Adrenal gland (tissue), 12 donors: Measurements from ENCODE around the gene SRCIN1. TPM values are rescaled to one million over a fixed set of nuclear protein-coding genes. Genes with fewer than 3 reads are reported as not detected.

ENCODE experiments used
- DNase-seq, 7 donors: peaks; one replicate each; pipeline ENCODE4 v3.0.0-alpha.2; 2019 to 2020
- H3K27ac ChIP-seq, 5 donors: fragments of 200-600 bp; sonication (generic) in 4 of 5; 1 replicate in 3 of 5; 2 replicates in 2 of 5; pipeline versions ENCODE4 v1.5.1 to v1.8.0; 2016 to 2020; ENCODE audit warnings: mild to moderate bottlenecking in 1 of 5
- H3K27me3 ChIP-seq: fragments of 200-600 bp; 2 replicates; pipeline ENCODE4 v1.8.0; 2021
- H3K36me3 ChIP-seq, 2 donors: fragments of 200-600 bp; replicated peaks in 1 of 2; 1 replicate in 1 of 2; 2 replicates in 1 of 2; pipeline versions ENCODE4 v1.5.1 to v1.8.0; 2018 to 2022
- H3K4me1 ChIP-seq, 2 donors: fragments of 200-600 bp; replicated peaks in 1 of 2; 1 replicate in 1 of 2; 2 replicates in 1 of 2; pipeline versions ENCODE4 v1.5.1 to v1.8.0; 2018 to 2021
- H3K4me3 ChIP-seq, 4 donors: fragments of 200-600 bp; sonication (generic) in 3 of 4; one replicate each; pipeline ENCODE4 v1.5.1; 2016 to 2018
- H3K9me3 ChIP-seq, 3 donors: fragments of 200-600 bp; sonication (generic) in 1 of 3; replicated peaks in 1 of 3; 1 replicate in 2 of 3; 2 replicates in 1 of 3; pipeline versions ENCODE4 v1.5.1 to v1.8.0; 2016 to 2021
- CTCF ChIP-seq, 6 experiments: fragments of 450-650 bp in 4 of 6; fragments of 200-600 bp in 2 of 6; sonication (generic) in 1 of 6; IDR thresholded peaks; 1 replicate in 5 of 6; 2 replicates in 1 of 6; pipeline versions ENCODE4 v1.5.1 to v1.8.0; 2016 to 2021; ENCODE audit warnings: antibody characterized with exemption in 6 of 6, mild to moderate bottlenecking in 2 of 6, moderate library complexity in 1 of 6
- POLR2A ChIP-seq, 2 donors: fragments of 450-650 bp; IDR thresholded peaks; one replicate each; pipeline ENCODE4 v1.6.1; 2017; ENCODE audit warnings: antibody characterized with exemption in 2 of 2, mild to moderate bottlenecking in 2 of 2, moderate library complexity in 1 of 2
- WGBS, 4 donors: extraction: QIAGEN DNeasy Blood & Tissue Kit in 2 of 4; methylation state at CpG; one replicate each; pipeline versions ENCODE4 v1.1.5 to v1.1.7; 2013 to 2017; 5-methylcytosine and 5-hydroxymethylcytosine counted together
- intact Hi-C, 2 donors: fragments of 100-400 bp; cut with DNase I; formaldehyde crosslinking; loops; one replicate each; pipeline versions ENCODE4 v1.14.1 to v1.15.0; 2022 to 2023
- polyA plus RNA-seq, 3 donors: library from polyadenylated mRNA; stranded (reverse); fragments of 200-250 nt in 2 of 3; fragments of 350-450 nt in 1 of 3; fragmentation: Illumina TruSeq in 1 of 3; extraction: RNeasy Lipid Tissue Mini Kit (QIAGEN cat#74804) in 1 of 3; gene quantifications; one replicate each; pipeline ENCODE4 v1.2.3, GENCODE V29; 2013 to 2014
- total RNA-seq, 9 donors: library from RNA; depleted of rRNA in 4 of 9; stranded (reverse); fragments of >200 nt in 4 of 9; fragments of 120-200 nt in 1 of 9; fragmentation: NEBNext Ultra II Directional in 1 of 9; extraction: Animal tissue kit (Norgen Biotek cat#: 25700) in 1 of 9; gene quantifications; one replicate each; pipeline versions ENCODE4 v1.1.0 to v1.2.4, GENCODE V29; 2013 to 2023
- donor health status: healthy with polysubstance abuse.
- donor health status: Bipolar disorder and iron deficiency.
- donor health status: DM: yes; HTN: yes; CAD: no.
- donor health status: DM: no; HTN: no; CAD: no.
- donor health status: DM: no; HTN: no; CAD: no.
- donor health status: DM: yes; HTN: yes; CAD: no.

SRCIN1 gene
- total and polyA plus RNA-seq, 12 donors, result 0.44 to 33.1 (median 1.6) TPM; not detected in 2

- DNase-seq, result no peak
- WGBS, 4 donors, result 69 to 83% (median 76%) methylated on average over 2 to 12 of the region's 12 CpGs
- Histone ChIP-seq H3K27ac (no peak overlapping the region), H3K36me3 (no peaks in the 10 kb centered on the region), H3K9me3 (no peaks in the 10 kb centered on the region), H3K4me1 (peaks cover 0 to 5% of the 10 kb centered on the region in 2 donors), H3K4me3 (no peak overlapping the region), H3K27me3 (no peaks in the 10 kb centered on the region)
- intact Hi-C loops, result no loop called here
- no peak for TF ChIP-seq CTCF (IDR thresholded peaks at IDR 0.05)
- TF ChIP-seq POLR2A (IDR thresholded peaks at IDR 0.05), result no peak
Measured at GRCh38 chr17:38547444-38547843, 58.3 kb downstream of the SRCIN1 start.

DNA sequence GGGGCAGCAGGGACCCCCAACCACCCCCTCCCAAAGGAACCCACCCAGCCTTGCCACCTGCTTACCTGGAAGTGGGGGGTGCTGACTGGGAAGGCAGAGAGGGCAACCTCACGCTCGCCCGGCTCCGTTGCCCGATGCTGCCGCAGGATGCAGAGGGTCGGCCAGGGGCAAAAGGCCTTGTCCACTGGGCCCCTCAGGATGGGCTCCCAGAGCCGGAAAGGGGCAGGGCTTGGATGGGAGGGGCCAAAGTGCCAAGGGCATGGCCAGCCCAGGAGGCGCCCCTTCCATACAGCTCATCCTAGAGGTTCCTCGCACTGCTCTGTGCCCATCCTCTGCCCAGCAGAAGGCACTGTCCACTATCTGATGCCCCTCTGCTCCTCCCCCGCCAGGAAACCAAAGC lies 59.4 kb downstream of the SRCIN1 start:
- 40 to 85% (median 80%) methylated on average over 1 to 11 of the region's 11 CpGs for WGBS, 4 donors
- Histone ChIP-seq H3K4me1 (peaks cover 0 to 5% of the 10 kb centered on the region in 2 donors), H3K36me3 (no peaks in the 10 kb centered on the region), H3K9me3 (no peaks in the 10 kb centered on the region), H3K4me3 (no peak overlapping the region), H3K27me3 (no peaks in the 10 kb centered on the region), H3K27ac (no peak overlapping the region)
- DNase-seq, result no peak
- TF ChIP-seq CTCF (IDR thresholded peaks at IDR 0.05) (no peak), POLR2A (IDR thresholded peaks at IDR 0.05) (no peak)
- intact Hi-C loops, result no loop called here

DNA sequence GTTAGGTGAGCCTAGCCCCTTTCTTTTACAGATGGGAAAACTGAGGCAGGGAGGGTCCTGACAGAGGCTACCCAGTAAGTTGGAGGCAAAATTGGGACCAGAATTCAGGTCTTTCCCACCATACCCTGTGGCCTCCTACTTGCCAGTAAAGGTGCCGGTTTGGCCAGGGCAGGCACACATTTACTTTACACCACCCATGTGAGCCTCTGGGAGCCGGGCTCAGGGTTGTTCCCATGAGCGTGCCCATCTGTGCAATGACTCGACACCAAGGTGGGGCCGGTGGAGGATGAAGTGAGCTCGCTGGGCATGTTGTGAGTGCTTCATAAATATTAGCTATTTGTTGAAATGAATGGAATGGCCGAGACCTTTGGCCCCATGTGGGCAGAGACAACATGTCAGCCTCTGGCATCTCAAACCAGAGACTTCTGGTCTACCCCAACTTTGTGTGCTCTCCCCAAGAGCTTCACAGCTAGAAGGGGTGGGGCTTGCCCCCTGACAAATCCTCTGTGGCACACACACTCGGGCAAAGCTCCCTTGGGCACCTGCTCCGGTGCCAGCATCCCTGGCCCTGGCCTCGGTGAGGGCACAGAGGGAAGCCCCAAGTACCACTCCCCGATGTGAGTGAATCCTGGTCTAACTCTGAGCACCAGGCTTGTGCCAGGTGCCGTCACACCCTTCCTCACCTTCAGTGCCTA lies 60.1 kb downstream of the SRCIN1 start:
- 81 to 89% (median 87%) methylated on average over 7 to 12 of the region's 12 CpGs for WGBS, 4 donors
- Histone ChIP-seq H3K4me1 (no peaks in the 10 kb centered on the region), H3K9me3 (no peaks in the 10 kb centered on the region), H3K4me3 (no peak overlapping the region), H3K36me3 (no peaks in the 10 kb centered on the region), H3K27ac (no peak overlapping the region), H3K27me3 (no peaks in the 10 kb centered on the region)
- intact Hi-C loops, result no loop called here
- TF ChIP-seq POLR2A (IDR thresholded peaks at IDR 0.05) (no peak), CTCF (IDR thresholded peaks at IDR 0.05) (no peak)
- DNase-seq, result no peak

GRCh38 chr17:38544839-38545209 lies 60.9 kb downstream of the SRCIN1 start:
- H3K27me3 ChIP-seq, result no peaks in the 10 kb centered on the region
- no peaks in the 10 kb centered on the region for H3K36me3 ChIP-seq
- TF ChIP-seq POLR2A (IDR thresholded peaks at IDR 0.05), result no peak
- no peak for TF ChIP-seq CTCF (IDR thresholded peaks at IDR 0.05)
- WGBS, 4 donors, result 79 to 84% (median 82%) methylated on average over 7 of the region's 7 CpGs
- H3K4me3 ChIP-seq, result no peak overlapping the region
- intact Hi-C loops, result no loop called here
- DNase-seq, result no peak
- H3K4me1 ChIP-seq, result no peaks in the 10 kb centered on the region
- no peaks in the 10 kb centered on the region for H3K9me3 ChIP-seq
- H3K27ac ChIP-seq, result no peak overlapping the region
